ENCODE measurements around the gene USP10.

DNA sequence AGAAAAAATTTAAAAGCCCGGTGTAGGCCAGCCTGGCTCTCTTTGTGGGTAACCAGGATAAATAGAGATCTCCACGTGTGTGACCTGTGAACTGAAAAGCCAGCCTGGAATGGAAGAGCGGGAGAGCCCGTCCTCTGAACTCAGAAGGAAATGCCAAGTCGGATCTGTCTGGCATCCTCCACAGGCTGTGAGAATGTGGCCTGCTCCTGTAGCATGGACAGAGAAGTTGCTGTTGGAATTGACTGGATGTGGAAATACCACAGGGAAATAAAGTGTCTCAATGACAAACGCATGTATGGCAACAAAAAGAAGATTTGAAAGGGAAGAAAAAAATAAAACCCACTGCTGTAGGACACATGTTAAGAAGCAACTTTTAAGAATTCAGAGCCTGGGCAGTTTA is 44.8 kb upstream of the USP10 start:
- TF ChIP-seq POLR2A (IDR thresholded peaks at IDR 0.05) (no peak), CTCF (IDR thresholded peaks at IDR 0.05) (no peak)
